ENCODE results near the gene ZNF746. TPM values are rescaled to one million over a fixed set of nuclear protein-coding genes. Genes with fewer than 3 reads are reported as not detected.

Gene ZNF746
- total and polyA plus RNA-seq, 11 donors: 5.5 to 12.8 (median 7.5) TPM

DNA sequence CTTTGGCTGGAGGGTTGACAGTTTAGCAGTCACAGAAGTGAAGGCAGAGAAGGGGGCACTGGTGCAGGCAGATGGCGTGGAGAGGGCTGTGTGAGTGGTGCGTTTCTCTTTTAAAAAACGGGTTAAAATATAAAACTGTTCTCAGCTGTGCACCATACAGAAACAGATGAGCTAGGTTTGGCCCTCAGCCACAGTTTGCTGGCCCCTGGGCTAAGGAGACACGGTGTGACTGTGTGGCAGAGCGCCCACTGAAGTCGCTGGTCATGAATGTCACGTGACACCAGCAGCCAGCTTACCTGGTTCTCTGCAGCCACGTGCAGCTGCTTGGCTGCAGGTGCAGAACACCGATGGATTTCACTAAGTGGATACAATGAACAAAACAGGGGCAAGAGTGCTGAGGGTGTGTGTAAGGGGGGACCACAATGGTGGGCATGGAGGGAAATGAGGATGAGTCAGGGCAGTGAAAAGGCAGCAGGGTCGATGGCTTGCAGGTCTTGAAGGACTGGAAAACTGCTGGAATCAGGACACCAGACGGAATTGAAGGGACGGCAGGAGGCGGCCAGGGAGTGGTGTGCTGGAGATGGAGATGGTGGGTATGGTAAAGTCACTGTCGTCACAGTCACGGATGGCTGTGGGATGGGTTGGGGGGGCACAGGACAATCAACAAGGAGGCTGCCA is 7.4 kb downstream of the ZNF746 start:
- Histone ChIP-seq H3K4me3 (no peak overlapping the region), H3K9me3 (no peaks in the 10 kb centered on the region), H3K27me3 (no peaks in the 10 kb centered on the region), H3K4me1 (peaks cover 0 to 11% (median 4%) of the 10 kb centered on the region in 12 donors), H3K27ac (no peak overlapping the region), H3K36me3 (peaks cover 0 to 90% (median 84%) of the 10 kb centered on the region in 9 donors)
- no peak for TF ChIP-seq POLR2A (IDR thresholded peaks at IDR 0.05)
- TF ChIP-seq, protein P1, sequence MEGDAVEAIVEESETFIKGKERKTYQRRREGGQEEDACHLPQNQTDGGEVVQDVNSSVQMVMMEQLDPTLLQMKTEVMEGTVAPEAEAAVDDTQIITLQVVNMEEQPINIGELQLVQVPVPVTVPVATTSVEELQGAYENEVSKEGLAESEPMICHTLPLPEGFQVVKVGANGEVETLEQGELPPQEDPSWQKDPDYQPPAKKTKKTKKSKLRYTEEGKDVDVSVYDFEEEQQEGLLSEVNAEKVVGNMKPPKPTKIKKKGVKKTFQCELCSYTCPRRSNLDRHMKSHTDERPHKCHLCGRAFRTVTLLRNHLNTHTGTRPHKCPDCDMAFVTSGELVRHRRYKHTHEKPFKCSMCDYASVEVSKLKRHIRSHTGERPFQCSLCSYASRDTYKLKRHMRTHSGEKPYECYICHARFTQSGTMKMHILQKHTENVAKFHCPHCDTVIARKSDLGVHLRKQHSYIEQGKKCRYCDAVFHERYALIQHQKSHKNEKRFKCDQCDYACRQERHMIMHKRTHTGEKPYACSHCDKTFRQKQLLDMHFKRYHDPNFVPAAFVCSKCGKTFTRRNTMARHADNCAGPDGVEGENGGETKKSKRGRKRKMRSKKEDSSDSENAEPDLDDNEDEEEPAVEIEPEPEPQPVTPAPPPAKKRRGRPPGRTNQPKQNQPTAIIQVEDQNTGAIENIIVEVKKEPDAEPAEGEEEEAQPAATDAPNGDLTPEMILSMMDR (IDR thresholded peaks at IDR 0.05): no peak
- ATAC-seq (no peak), DNase-seq (no peak)
- intact Hi-C loops (cut with DNase I): loop anchor here in 3 of 10 donors (10.0 kb wide), 3 partner anchors 135 to 225 kb away; partner anchors contain the start of gene ZNF783 (in 1 of the 3)
- WGBS, 4 donors: 82 to 87% (median 84%) methylated on average over 15 of the region's 15 CpGs

DNA sequence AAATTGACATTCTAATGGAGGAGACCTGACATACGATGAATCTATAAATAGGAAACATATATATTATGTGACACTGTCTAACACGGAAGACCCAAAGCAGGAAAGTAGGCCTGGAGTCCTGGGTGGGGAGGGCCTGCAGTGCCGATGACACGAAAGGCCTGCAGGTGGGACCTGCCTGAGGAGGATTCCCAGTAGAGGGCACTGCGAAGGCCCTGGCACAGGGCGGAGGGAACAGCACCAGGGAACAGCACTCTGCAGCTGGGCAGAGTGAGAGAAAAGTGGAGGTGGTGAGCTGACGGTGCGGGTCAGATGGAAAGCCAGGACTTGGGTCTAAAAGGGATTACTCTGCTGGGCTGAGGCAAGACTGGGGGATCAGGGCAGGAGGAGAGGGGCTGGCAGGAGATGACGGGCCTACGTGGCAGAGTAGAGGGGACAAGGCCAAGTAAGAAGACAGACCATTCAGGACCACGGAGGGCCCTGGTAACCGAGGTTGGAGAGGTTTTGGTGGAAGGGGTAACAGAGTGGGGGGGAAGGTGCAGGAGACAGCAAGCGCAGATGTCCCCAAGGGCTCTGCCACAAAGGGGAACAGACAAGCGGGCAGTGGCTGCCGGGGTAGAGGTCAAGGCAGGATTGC is 8.1 kb downstream of the ZNF746 start:
- intact Hi-C loops (cut with DNase I): loop anchor here in 3 of 10 donors (10.0 kb wide), 3 partner anchors 135 to 225 kb away; partner anchors contain the start of gene ZNF783 (in 1 of the 3)
- Histone ChIP-seq H3K4me3 (no peak overlapping the region), H3K27ac (no peak overlapping the region), H3K27me3 (no peaks in the 10 kb centered on the region), H3K36me3 (peaks cover 0 to 97% (median 87%) of the 10 kb centered on the region in 9 donors), H3K4me1 (peaks cover 0 to 3% (median 0%) of the 10 kb centered on the region in 12 donors), H3K9me3 (no peaks in the 10 kb centered on the region)
- peak; percentile 35 to 54 (median 48) for ATAC-seq
- 84 to 87% (median 85%) methylated on average over 15 of the region's 15 CpGs for WGBS, 4 donors
- TF ChIP-seq, protein P1 (IDR thresholded peaks at IDR 0.05): peak in 3 of 12 donors; percentile 14 to 20 (median 16)
- no peak for TF ChIP-seq POLR2A (IDR thresholded peaks at IDR 0.05)
- DNase-seq: no peak

DNA sequence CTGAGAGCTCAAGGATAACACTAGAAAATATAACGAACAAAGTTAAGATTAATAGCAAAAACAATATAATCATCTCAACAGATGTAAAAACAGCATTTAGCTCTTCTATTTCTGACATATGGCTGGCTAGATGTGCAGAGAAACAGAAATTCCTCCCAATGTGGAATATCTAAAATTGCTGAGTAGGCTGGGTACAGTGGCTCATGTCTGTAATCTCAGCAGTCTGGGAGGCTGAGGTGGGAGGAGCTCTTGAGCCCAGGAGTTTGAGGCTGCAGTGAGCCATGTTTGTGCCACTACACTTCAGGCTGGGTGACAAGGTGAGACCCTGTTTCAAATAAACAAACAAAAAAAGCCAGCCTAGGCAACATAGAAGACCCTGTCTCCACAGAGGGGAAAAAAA is 18.0 kb downstream of the ZNF746 start:
- intact Hi-C loops (cut with DNase I): no loop called here
- Histone ChIP-seq H3K36me3 (peaks cover 0 to 62% (median 36%) of the 10 kb centered on the region in 9 donors), H3K27ac (no peak overlapping the region), H3K27me3 (no peaks in the 10 kb centered on the region), H3K4me1 (no peaks in the 10 kb centered on the region), H3K9me3 (peaks cover 0 to 12% (median 0%) of the 10 kb centered on the region in 12 donors), H3K4me3 (no peak overlapping the region)
- TF ChIP-seq POLR2A (IDR thresholded peaks at IDR 0.05): no peak
- TF ChIP-seq, protein P1 (IDR thresholded peaks at IDR 0.05): no peak
- DNase-seq (no peak), ATAC-seq (no peak)
- 96 to 100% (median 99%) methylated on average over 1 of the region's 1 CpG for WGBS, 4 donors

DNA sequence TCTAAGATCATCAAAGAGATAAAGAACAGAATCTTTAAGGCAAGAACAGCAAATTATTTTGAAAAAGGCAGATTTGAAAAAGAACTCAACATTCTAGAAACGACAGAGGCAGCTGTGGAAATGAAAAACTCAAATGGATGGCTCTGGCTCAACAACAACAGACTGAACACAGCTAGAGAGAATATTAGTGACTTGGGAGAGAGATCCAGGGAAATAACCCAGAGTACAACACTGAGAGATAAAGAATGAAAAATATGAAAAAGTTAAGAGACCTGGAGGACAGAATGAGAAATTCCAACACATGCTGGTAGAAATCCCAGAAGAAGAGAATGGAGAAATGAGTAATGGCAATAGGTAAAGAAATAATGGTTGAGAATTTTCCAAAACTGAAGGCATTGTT is 18.9 kb downstream of the ZNF746 start:
- TF ChIP-seq, protein P1 (IDR thresholded peaks at IDR 0.05): no peak
- TF ChIP-seq POLR2A (IDR thresholded peaks at IDR 0.05): no peak

More for the DNA sequence above, 18.9 kb downstream of the ZNF746 start:
- Histone ChIP-seq H3K4me3 (no peak overlapping the region), H3K36me3 (peaks cover 2 to 68% (median 44%) of the 10 kb centered on the region in 9 donors), H3K4me1 (no peaks in the 10 kb centered on the region), H3K27ac (no peak overlapping the region), H3K9me3 (peaks cover 0 to 12% (median 0%) of the 10 kb centered on the region in 12 donors), H3K27me3 (no peaks in the 10 kb centered on the region)
- DNase-seq (no peak), ATAC-seq (no peak)
- WGBS, 4 donors: 93 to 99% (median 96%) methylated on average over 1 of the region's 1 CpG
- intact Hi-C loops (cut with DNase I): no loop called here

Measured in heart left ventricle (tissue), 16 donors.